AG10803 (cell line): ENCODE data around the gene BLID.
A peak's percentile ranks its signal among the peaks of the same experiment; 100 is the strongest.

Experiments
- DNase-seq: peaks from one replicate; pipeline ENCODE4 v3.0.0; 2010; ENCODE audit warnings: low read depth
- H3K4me3 ChIP-seq: 2 replicates; pipeline ENCODE4 v1.5.1; 2011; ENCODE audit warnings: mild to moderate bottlenecking, low read length, control low read depth
- TF ChIP-seq, protein P1 (sequence below): conservative IDR thresholded peaks from 2 replicates; pipeline ENCODE4 v1.5.1; 2011; ENCODE audit warnings: mild to moderate bottlenecking, low read length, control low read depth, inconsistent platforms

BLID gene, protein sequence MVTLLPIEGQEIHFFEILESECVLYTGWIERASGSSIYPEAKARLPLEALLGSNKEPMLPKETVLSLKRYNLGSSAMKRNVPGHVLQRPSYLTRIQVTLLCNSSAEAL

DNA sequence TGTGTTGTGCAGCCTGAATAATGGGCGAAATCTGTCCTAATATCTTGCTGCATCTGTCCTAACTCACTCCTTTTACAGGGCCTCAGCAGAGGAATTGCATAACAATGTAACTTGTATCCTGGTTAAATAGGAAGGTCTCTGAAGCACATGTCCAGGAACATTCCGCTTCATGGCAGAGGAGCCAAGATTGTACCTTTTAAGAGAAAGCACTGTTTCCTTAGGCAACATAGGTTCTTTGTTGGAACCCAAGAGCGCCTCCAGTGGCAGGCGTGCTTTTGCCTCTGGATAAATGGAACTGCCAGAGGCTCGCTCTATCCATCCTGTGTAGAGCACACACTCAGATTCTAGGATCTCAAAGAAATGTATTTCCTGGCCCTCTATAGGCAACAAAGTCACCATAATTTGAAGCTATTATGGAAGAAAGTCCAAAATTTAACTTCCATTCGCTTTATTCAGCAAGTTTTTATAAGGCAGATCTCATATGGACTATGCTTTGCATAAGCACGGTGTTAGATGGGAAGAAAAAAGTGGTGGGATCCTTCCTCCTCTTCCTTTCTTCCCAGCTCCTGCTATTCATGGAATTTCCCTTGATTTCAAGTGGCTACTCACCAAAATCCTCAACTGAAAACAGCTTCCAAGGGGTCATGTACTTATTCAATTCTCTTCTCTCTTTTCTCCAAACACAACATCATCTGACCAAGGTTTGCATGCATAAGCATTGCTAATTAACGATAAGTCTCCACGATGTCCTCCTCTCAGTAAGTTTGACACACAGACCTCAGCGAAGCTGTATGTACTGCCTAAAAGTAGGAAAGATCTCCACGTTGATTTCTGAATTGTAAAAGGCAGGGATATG is at the start of gene BLID:
Gene BLID (minus strand): TSS at position 692 of the 856 bp plus-strand sequence. CDS start 293 bp downstream, at position 399.
- TF ChIP-seq, protein P1, sequence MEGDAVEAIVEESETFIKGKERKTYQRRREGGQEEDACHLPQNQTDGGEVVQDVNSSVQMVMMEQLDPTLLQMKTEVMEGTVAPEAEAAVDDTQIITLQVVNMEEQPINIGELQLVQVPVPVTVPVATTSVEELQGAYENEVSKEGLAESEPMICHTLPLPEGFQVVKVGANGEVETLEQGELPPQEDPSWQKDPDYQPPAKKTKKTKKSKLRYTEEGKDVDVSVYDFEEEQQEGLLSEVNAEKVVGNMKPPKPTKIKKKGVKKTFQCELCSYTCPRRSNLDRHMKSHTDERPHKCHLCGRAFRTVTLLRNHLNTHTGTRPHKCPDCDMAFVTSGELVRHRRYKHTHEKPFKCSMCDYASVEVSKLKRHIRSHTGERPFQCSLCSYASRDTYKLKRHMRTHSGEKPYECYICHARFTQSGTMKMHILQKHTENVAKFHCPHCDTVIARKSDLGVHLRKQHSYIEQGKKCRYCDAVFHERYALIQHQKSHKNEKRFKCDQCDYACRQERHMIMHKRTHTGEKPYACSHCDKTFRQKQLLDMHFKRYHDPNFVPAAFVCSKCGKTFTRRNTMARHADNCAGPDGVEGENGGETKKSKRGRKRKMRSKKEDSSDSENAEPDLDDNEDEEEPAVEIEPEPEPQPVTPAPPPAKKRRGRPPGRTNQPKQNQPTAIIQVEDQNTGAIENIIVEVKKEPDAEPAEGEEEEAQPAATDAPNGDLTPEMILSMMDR = peak; percentile 57
- peak; percentile 57 for DNase-seq
- no peak within 1 kb of the TSS for H3K4me3 ChIP-seq

DNA sequence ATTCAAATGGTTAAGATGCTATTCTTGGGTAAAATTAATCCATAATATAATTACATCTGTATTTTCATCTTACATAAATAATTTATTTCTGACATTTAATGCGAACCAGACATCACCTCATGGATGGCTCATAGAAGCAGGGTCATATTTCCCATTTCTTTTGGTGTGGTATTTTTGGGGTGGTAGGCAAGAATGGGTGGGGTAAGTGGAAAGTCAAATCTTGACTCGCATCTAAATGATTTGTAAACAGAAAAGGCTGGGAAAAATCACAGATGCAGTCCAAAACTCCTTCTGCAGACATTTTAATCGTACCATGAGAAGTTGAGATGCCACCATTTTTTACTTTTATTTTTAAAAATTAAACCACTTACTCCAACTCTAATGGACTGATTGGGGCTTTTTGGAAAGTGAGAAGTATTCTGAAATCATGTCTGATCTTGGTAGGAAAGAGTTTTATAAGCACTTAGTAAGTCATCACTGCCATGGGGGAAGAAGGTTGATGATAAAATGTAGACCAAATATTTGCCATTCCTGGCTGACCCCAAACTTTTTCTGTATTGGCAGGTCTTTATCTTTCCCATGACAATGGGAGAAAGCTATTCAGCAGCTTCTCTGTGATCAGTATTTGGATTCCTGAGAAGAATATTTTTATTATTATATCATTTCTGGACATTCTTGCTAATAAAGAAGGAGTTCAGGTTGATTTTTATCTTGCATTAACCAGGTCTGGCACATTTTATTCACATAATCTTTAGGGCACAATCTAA is 47.2 kb upstream of the BLID start:
- TF ChIP-seq, protein P1 = no peak
- DNase-seq = peak; percentile 92

DNA sequence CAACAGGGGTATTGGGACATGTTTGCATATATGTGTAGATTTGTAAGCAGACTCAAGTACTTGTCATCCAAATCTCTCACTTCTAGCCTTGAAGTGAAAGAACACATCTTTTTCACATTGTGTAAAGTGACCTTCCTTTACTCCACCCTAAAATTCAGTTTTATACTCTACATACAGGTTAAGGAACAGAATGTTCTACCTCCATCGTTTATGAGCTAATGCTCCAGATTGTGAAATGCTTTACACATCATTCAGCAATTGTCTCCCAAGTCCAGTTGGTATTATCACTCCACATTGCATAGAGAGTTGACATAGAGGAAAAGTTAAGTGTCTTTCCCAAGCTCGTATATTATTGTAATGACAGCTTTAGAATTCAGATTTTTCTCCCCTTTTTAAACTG is 46.1 kb upstream of the BLID start:
- TF ChIP-seq, protein P1 = no peak
- H3K4me3 ChIP-seq = no peak overlapping the region
- peak; percentile 55 for DNase-seq

More for the DNA sequence above, 47.2 kb upstream of the BLID start:
- no peak overlapping the region for H3K4me3 ChIP-seq

DNA sequence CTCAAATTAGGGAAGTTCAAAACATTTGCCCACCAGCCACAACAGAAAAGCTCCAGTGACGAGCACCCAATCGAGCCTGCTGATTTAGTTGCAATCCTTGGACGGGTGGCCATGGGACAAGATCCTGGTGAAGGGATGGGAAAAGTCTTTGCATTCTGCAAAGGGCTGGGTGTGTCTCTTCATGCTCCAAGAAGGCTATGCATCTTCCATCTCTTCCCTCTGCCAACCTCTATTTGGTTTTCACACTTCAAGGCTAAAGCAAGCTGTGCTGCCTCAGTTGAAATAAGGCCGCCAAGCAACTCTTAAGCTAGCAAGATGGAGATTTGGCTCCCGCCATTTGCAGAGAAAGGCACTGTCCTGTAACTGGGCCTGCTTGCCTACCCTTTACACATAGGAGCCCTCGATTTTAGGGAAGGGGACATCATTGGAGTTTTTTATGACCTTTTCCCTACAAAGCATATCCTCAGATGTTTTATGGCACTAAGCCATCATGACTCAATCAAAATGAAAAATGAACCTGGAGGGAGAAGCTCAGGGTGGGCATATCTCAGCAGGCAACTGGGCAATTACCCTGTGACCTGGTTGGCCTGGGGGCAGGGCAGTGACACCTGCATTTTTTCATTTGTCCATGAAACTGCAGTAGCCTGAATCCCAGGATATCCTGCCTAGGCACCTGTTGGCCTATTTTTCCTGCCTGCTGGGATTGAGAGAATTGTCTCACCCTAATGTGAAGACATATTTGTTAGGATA is 45.0 kb upstream of the BLID start:
- TF ChIP-seq, protein P1 = no peak
- no peak for DNase-seq
- H3K4me3 ChIP-seq = no peak overlapping the region

DNA sequence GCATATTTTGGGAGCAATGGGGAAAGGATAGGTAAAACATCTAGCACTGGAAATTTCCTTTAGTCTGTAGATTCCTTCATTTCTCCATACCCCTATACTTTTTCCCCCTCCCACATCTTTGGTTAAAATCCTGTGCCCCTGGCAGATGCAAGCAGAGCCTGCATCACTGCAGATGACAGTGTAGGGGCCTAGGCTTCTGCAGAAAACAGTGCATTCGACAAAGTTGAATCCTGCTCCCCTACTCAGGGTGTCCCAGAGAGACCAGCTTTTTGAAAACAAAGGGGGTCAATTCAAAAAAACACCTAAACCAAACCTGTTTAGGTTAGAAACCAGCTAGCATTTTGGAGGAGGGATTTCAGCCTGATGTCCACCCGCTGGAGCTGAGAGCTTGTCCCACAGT is 43.8 kb upstream of the BLID start:
- no peak for DNase-seq
- 0 out of 2 replicates have a peak overlapping the region, but pooled peaks have one; percentile 1 for H3K4me3 ChIP-seq
- TF ChIP-seq, protein P1 = no peak

DNA sequence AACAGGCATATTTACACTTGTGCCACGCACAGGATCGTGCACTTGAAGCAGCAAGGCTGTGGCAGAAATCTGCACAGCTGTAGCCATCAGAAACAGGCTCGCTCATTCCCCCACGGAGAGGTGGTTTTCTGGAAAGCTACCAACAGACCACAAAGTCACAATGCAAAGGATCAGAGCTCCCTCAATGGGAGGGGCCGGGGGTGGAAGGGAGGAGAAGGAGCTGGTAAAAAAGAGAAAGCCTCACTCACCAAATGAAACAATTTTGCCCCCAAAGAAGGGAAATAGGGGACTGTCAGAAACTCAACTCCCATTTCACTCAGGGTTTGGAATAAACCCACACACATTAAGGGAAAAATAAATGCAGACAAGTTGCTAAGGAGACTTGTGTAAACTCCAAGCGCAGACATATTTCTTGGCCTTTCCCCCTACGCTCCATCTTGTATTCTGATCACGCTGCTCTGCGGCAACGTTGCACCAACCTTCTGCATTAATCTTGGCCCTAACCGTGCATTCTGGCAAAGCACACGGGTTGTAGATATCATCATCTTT is 43.2 kb upstream of the BLID start:
- H3K4me3 ChIP-seq = peak overlapping the region; percentile 47

More for the DNA sequence above, 43.2 kb upstream of the BLID start:
- peak; percentile 70 for DNase-seq
- TF ChIP-seq, protein P1 = no peak
